ENCODE measurements around the gene APRT.
"Not testable (repeated sequence)": the region's sequence is repeated elsewhere in the genome, so short reads cannot be mapped to it uniquely, and the experiment has no call there.

The APRT gene

GRCh38 chr16:88771781-88772180 is 39.9 kb downstream of the APRT start:
- Histone ChIP-seq H2BK15ac (ENCODE audit: low read depth, poor library complexity, severe bottlenecking) (peak overlapping the region; percentile 7), H3K79me1 (replicated peaks; ENCODE audit: low read length, poor library complexity, severe bottlenecking) (peaks cover 19% of the 10 kb centered on the region), H3K9ac (ENCODE audit: low read length) (peak overlapping the region; percentile 60), H2BK12ac (ENCODE audit: low read length in 2 of 2) (peak overlapping the region; percentile 95 to 96), H2BK120ac (ENCODE audit: low read depth, low read length) (peak overlapping the region; percentile 12), H3K4me1 (ENCODE audit: control insufficient read depth, insufficient read depth, low read depth, low read length) (peaks cover 88% of the 10 kb centered on the region), H3K4ac (ENCODE audit: low read depth in 1 of 2, low read length in 2 of 2) (peak overlapping the region; percentile 16 to 88), H2AK5ac (ENCODE audit: low read length, severe bottlenecking) (peak overlapping the region; percentile 19), H4K91ac (ENCODE audit: low read length) (peak overlapping the region; percentile 10), H3K18ac (ENCODE audit: low read depth in 1 of 2, low read length in 2 of 2) (peak overlapping the region; percentile 78 to 99)
- not testable (repeated sequence) for H3K4me2 ChIP-seq (ENCODE audit: low read length, poor library complexity, severe bottlenecking); H3K27ac ChIP-seq (ENCODE audit: low read length, poor library complexity, severe bottlenecking); H2BK5ac ChIP-seq (ENCODE audit: low read depth, low read length, poor library complexity, severe bottlenecking); H3K9me3 ChIP-seq (ENCODE audit: control insufficient read depth, low read length); H4K8ac ChIP-seq (ENCODE audit: low read length); H3K4me3 ChIP-seq (ENCODE audit: insufficient read depth in 1 of 2, low read depth in 1 of 2, low read length in 2 of 2); H3K14ac ChIP-seq (ENCODE audit: low read length in 2 of 2); H2AFZ ChIP-seq (ENCODE audit: low read depth, low read length); H3K23ac ChIP-seq (ENCODE audit: low read length in 2 of 2); H3K27me3 ChIP-seq (ENCODE audit: control insufficient read depth in 1 of 2, insufficient read depth in 1 of 2, low read length in 2 of 2); H3K36me3 ChIP-seq (ENCODE audit: control insufficient read depth in 1 of 2, insufficient read depth in 2 of 2, low read depth in 1 of 2, low read length in 2 of 2); DNase-seq
- 96% methylated on average over 16 of the region's 23 CpGs for WGBS

GRCh38 chr16:88771294-88771772 is 40.4 kb downstream of the APRT start:
- Histone ChIP-seq H3K27ac (ENCODE audit: low read length, poor library complexity, severe bottlenecking) (peak overlapping the region; percentile 51), H2BK120ac (ENCODE audit: low read depth, low read length) (no peak overlapping the region), H4K8ac (ENCODE audit: low read length) (peak overlapping the region; percentile 20), H2AFZ (ENCODE audit: low read depth, low read length) (no peak overlapping the region), H3K79me1 (replicated peaks; ENCODE audit: low read length, poor library complexity, severe bottlenecking) (peaks cover 21% of the 10 kb centered on the region), H3K18ac (ENCODE audit: low read depth in 1 of 2, low read length in 2 of 2) (peak overlapping the region; percentile 38 to 99), H3K14ac (ENCODE audit: low read length in 2 of 2) (peak overlapping the region in 1 of 2 experiments; percentile 73), H3K9me3 (ENCODE audit: control insufficient read depth, low read length) (no peaks in the 10 kb centered on the region), H2AK5ac (ENCODE audit: low read length, severe bottlenecking) (peak overlapping the region; percentile 15), H2BK5ac (ENCODE audit: low read depth, low read length, poor library complexity, severe bottlenecking) (no peak overlapping the region), H4K91ac (ENCODE audit: low read length) (peak overlapping the region; percentile 89), H2BK15ac (ENCODE audit: low read depth, poor library complexity, severe bottlenecking) (peak overlapping the region; percentile 17), H3K4me1 (ENCODE audit: control insufficient read depth, insufficient read depth, low read depth, low read length) (peaks cover 88% of the 10 kb centered on the region), H2BK12ac (ENCODE audit: low read length in 2 of 2) (peak overlapping the region; percentile 2 to 96), H3K4me2 (ENCODE audit: low read length, poor library complexity, severe bottlenecking) (no peak overlapping the region), H3K27me3 (ENCODE audit: control insufficient read depth in 1 of 2, insufficient read depth in 1 of 2, low read length in 2 of 2) (no peaks in the 10 kb centered on the region), H3K23ac (ENCODE audit: low read length in 2 of 2) (no peak overlapping the region), H3K4me3 (ENCODE audit: insufficient read depth in 1 of 2, low read depth in 1 of 2, low read length in 2 of 2) (no peak overlapping the region), H3K9ac (ENCODE audit: low read length) (no peak overlapping the region), H3K36me3 (ENCODE audit: control insufficient read depth in 1 of 2, insufficient read depth in 2 of 2, low read depth in 1 of 2, low read length in 2 of 2) (peaks cover 0 to 9% of the 10 kb centered on the region in 2 experiments), H3K4ac (ENCODE audit: low read depth in 1 of 2, low read length in 2 of 2) (peak overlapping the region; percentile 50 to 85)
- WGBS, result 74% methylated on average over 18 of the region's 19 CpGs
- no peak for DNase-seq

GRCh38 chr16:88770461-88771293 is 41.1 kb downstream of the APRT start:
- H3K23ac ChIP-seq (ENCODE audit: low read length in 2 of 2), result no peak overlapping the region
- H4K91ac ChIP-seq (ENCODE audit: low read length), result peak overlapping the region; percentile 96
- no peak overlapping the region for H2AFZ ChIP-seq (ENCODE audit: low read depth, low read length)
- WGBS, result 21% methylated on average over 41 of the region's 41 CpGs
- peaks cover 87% of the 10 kb centered on the region for H3K4me1 ChIP-seq (ENCODE audit: control insufficient read depth, insufficient read depth, low read depth, low read length)
- no peaks in the 10 kb centered on the region for H3K9me3 ChIP-seq (ENCODE audit: control insufficient read depth, low read length)
- no peak overlapping the region for H2BK5ac ChIP-seq (ENCODE audit: low read depth, low read length, poor library complexity, severe bottlenecking)
- peak; percentile 97 for DNase-seq
- peak overlapping the region; percentile 91 to 99 for H3K18ac ChIP-seq (ENCODE audit: low read depth in 1 of 2, low read length in 2 of 2)
- no peaks in the 10 kb centered on the region for H3K27me3 ChIP-seq (ENCODE audit: control insufficient read depth in 1 of 2, insufficient read depth in 1 of 2, low read length in 2 of 2)
- peak overlapping the region in 1 of 2 experiments; percentile 18 for H3K4me3 ChIP-seq (ENCODE audit: insufficient read depth in 1 of 2, low read depth in 1 of 2, low read length in 2 of 2)
- H3K9ac ChIP-seq (ENCODE audit: low read length), result no peak overlapping the region
- peak overlapping the region; percentile 33 for H2AK5ac ChIP-seq (ENCODE audit: low read length, severe bottlenecking)
- peak overlapping the region in 1 of 2 experiments; percentile 88 for H3K14ac ChIP-seq (ENCODE audit: low read length in 2 of 2)
- peak overlapping the region; percentile 77 to 91 for H3K4ac ChIP-seq (ENCODE audit: low read depth in 1 of 2, low read length in 2 of 2)
- peak overlapping the region; percentile 75 for H2BK120ac ChIP-seq (ENCODE audit: low read depth, low read length)
- peaks cover 24% of the 10 kb centered on the region for H3K79me1 ChIP-seq (replicated peaks; ENCODE audit: low read length, poor library complexity, severe bottlenecking)
- peak overlapping the region; percentile 98 for H2BK15ac ChIP-seq (ENCODE audit: low read depth, poor library complexity, severe bottlenecking)
- H2BK12ac ChIP-seq (ENCODE audit: low read length in 2 of 2), result peak overlapping the region; percentile 76 to 94
- H3K4me2 ChIP-seq (ENCODE audit: low read length, poor library complexity, severe bottlenecking), result peak overlapping the region; percentile 45
- peak overlapping the region; percentile 88 for H4K8ac ChIP-seq (ENCODE audit: low read length)
- peak overlapping the region; percentile 52 for H3K27ac ChIP-seq (ENCODE audit: low read length, poor library complexity, severe bottlenecking)
- peaks cover 3 to 9% of the 10 kb centered on the region in 2 experiments for H3K36me3 ChIP-seq (ENCODE audit: control insufficient read depth in 1 of 2, insufficient read depth in 2 of 2, low read depth in 1 of 2, low read length in 2 of 2)

All from mesenchymal stem cell (in vitro differentiated cells and primary cell).